OCI-LY1 (cell line): Measurements from ENCODE around the gene SKAP2.

Experiments used
- CTCF ChIP-seq: fragments of 200-600 bp; sonication (generic), shearing (Covaris generic); IDR thresholded peaks from 2 replicates; pipeline ENCODE4 v1.5.1; 2017; ENCODE audit warnings: mild to moderate bottlenecking, antibody characterized with exemption, low read length, moderate library complexity, mixed read lengths
- EZH2 ChIP-seq: fragments of 200-600 bp; sonication (generic), shearing (Covaris generic); IDR thresholded peaks from 2 replicates; pipeline ENCODE4 v1.8.0; 2017; ENCODE audit warnings: borderline replicate concordance, mixed run types, mild to moderate bottlenecking, antibody characterized with exemption, low read length, moderate library complexity, mixed read lengths

DNA sequence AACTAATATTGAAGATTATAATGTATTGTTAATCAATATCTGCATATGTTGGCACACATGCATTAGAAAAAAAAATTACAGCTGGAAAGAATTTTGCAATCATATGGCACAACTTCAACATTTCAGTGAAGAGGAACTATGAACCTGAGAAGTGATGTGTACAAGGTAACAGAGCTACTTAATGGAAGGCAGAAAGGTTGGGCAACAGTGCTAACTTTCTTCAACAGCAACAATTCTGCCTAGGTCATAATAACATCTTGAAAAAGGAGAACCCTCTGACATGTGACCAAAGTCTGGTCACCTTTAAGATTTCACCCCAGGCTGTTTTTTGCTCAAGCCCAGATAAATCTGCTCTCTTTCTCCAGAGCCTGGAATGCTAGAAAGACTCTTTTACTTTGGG is 47.9 kb upstream of the SKAP2 start:
- TF ChIP-seq CTCF (no peak), EZH2 (no peak)
